ENCODE data around the gene FAM32A.

Gene FAM32A

DNA sequence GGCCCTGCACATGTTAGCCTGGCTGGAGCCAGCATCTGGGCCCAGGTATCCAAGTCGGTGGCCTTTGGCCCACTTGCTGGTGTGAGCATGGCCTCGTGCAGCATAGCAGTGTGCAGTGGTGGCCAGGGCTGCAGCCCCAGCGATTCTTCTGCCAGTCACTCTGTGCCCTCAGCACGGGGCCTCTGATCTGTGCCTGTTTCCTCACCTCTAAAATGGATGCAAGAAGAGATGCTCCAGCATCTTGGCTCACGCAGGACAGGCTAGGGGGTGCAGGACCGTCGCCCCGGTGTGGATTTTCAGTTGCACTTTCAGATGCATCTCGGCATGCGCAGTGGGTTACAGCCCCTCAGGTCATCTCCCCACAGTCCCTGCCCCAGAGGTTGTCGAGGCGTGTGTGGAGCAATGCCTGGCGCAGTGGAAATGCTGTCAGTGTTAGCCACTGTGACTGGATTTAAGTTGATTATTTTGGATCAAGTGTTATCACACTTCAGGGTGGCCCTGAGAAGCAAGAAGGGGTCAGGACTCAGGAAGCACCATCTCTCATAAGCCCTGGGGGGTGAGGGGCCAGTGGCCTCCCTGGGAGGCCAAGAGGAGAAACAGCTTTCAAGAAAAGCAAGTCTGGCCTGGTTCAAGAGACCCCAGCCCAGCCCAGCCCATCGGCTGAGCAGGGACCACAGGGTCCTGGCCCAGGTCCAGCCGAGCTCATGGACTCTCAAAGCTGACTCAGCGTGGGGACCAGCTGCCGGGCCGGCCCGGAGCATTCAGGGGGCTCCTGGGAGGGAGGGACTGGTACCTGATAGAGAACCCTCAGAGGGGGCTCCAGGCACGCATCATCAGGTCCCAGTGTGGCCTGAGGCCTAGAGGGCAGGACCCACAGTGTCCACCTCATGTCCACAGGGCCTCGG is 40.3 kb downstream of the FAM32A start:
- no peak for DNase-seq (ENCODE audit: low read depth)

GRCh38 chr19:16226184-16226591 is 41.0 kb downstream of the FAM32A start:
- no peak for DNase-seq (ENCODE audit: low read depth)

DNA sequence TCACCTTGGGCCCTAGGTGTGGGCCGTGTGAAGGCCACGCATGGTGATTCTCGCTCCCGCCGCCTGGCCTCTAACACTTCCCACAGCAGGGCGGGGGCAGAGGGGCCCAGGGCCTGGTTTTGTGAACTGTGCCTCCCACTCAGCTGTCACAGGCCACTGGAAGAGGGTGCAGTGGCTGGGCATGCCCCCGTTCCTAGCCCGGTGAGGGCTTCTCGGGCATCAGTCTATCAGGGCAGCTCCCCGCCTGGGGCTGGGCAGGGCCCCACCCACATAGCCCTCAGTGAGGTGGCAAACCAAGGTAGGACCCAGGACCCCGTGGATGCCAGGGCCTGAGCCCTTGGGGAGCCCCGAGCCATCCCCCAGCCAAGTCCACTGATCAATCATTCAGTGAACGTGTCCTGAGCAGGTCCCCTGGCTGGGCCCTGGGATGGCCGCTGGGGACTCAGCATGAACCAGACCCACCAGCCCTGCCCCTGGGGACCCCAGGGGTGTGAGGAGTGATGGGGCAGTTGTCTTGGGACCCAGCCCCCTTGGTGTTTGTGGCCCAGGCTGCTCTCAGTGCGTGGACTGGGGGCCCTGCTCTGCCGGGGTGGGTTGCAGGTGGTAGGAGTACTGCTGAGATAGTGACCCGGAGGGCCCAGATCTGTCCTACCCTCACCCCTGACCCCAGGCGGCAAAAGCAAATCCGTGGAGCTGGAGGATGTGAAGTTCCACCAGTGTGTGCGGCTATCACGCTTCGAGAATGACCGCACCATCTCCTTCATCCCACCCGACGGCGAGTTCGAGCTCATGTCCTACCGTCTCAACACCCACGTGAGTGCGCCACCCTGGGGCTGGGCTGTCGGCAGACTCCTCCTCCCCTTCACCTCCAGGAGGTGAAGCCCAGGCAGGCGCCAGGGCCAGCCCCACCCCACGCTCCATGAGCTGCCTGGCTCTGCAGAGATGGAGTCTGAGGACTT is 41.9 kb downstream of the FAM32A start:
- DNase-seq (ENCODE audit: low read depth) = no peak

DNA sequence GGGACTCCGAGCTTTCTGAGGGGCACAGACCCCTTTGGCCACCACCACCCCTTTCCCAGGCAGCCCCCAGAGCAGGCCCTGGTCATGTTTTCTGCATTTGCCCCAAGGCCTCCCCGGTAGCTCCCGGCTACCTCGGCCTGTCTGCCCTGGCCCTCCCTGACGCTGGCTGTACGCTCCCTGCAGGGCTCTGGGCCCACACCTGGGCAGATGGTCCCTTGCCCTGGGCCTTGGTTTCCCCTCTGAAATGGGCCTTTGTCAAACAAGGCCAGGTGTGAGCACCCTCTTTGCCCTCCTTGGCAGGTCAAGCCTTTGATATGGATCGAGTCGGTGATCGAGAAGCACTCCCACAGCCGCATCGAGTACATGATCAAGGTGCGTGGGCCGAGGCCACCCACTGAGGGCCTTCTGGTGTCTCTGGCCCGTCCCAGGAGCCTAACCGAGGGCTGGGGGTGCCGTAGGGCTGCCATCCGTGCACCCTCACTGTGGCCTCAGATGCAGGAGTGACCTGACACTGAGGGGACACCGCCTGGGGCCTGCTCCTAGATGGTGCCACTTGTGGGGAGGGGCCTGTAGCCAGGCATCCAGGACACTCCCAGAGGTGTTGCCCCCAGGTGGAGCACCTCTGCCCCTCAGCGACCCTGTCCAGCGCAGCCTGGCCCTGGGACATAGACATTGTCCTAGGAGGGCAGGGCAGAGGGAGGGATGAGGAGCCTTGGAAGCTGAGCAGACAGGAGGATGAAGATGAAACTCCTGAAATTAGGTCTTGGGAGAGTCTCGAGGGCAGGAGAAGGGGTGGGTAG is 42.8 kb downstream of the FAM32A start:
- DNase-seq (ENCODE audit: low read depth) = no peak

- no peak for DNase-seq (ENCODE audit: low read depth)
Measured at GRCh38 chr19:16228637-16229321, 43.6 kb downstream of the FAM32A start.

GRCh38 chr19:16229322-16229641 is 44.1 kb downstream of the FAM32A start:
- no peak for DNase-seq (ENCODE audit: low read depth)

- DNase-seq (ENCODE audit: low read depth) = no peak
Measured at GRCh38 chr19:16232127-16232526, 46.9 kb downstream of the FAM32A start.

- DNase-seq (ENCODE audit: low read depth) = no peak
Measured at GRCh38 chr19:16232568-16232967, 47.4 kb downstream of the FAM32A start.

DNA sequence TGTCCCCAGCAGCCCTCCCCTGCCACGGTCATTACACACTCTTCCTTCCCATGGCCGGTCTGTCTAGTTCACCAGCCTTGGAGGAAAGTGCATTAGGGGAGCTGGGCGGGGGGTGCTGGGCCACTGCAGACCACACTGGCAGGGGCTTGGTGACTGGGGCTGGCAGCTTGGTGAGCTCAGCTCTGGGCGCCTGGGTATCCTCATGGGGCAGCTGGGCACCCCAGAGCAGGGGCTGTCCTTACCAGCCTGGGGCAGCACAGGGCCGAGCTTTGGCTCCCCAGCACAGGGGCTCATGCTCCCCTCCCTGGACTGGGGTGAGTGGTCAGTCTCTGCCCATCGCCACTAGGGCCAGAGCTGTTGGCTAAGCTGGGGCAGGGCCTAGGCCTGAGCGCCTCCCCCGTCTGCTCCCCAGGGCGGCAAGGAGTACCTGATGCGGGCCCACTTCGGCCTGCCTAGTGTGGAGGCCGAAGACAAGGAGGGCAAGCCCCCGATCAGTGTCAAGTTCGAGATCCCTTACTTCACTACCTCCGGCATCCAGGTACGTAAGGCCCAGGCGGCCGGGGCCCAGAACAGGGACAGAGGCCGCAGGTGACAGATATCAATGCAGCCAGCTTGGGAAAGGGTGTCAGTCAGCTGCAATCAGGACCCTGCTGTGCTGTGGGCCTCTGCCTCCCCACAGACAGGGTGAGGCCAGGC is 48.0 kb downstream of the FAM32A start:
- DNase-seq (ENCODE audit: low read depth) = no peak

DNA sequence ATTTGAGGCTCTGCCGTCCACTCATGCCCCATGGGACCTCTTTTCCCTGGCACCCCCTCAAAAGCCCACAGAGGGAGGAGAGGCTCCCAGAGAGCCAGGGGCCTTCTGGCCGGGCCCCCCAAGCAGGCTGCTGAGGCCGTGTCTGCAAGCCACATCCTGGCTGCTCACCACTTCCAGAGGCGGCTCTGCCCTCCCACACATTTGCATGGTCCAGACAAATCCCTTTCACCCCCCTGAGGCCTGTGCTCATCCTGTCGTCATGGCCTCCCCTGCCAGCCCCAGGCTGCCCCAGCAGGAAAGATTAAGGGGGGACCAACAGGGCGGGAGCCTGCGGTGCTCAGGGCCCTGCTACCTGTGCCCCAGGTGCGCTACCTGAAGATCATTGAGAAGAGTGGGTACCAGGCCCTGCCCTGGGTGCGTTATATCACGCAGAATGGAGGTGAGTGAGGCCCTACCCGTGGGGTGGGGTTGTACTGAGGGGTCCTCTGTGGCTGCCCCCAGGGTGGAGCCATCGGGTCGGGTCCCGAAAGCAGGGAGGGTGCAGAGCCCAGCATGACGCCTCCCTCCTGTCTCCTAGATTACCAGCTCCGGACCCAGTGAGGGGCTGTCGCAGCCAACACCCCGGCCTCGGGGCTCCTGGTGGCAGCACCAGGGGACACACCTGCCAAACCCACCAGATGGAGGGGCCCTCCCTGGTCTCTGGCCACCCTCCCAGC is 48.8 kb downstream of the FAM32A start:
- no peak for DNase-seq (ENCODE audit: low read depth)

GRCh38 chr19:16234552-16235445 is 49.6 kb downstream of the FAM32A start:
- DNase-seq (ENCODE audit: low read depth) = no peak

DNA sequence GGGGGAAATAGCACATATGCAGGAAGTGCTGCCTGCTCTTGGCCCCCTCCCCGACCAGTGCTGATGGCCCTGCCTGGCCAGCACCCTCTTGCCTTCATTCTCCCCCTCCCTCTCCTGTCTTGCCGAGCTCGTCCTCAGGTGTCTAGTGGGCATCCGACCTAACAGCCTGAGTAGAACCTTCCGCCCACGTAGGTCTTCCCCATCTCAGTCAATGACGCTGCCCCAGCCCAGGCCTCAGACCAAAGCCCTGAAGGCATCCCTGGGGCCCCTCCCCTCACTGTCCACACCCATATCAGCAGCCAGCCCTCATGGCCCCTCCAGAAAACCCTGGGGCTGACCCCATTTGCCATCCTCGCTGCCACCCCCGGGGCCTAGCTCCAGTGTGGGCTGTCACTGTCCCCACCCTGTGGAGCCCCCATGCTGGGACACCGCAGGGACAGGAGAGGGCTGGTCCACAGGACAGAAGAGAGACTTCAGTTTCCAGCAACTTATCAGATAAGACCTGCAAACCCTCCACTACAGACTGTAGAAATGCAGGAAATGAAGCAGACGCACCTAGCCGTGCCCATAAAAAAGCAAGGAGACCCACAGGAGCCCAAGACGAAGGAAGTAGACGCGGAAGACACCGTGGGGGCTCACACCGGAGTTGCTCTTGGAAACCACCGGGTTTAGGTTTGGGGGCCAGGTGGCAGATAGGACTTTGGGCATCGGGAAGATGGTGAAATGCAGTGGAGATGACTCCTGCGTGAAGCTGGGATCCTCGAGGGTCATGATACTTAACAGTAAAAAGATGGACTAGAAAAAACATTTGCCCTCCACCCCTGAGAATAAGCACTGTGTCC is 50.8 kb downstream of the FAM32A start:
- no peak for DNase-seq (ENCODE audit: low read depth)
